Stimulated activated CD8-positive, alpha-beta memory T cell treated with anti-CD3 and anti-CD28 coated beads, Interleukin-7, amount 100 ng/mL, for 4 hours (primary cell): ENCODE measurements around the gene FOXQ1.

Source experiments
- DNase-seq, 2 donors: peaks; one replicate each; pipeline ENCODE4 v3.0.0-alpha.2; 2020; ENCODE audit warnings: low read depth in 2 of 2

The FOXQ1 gene, protein sequence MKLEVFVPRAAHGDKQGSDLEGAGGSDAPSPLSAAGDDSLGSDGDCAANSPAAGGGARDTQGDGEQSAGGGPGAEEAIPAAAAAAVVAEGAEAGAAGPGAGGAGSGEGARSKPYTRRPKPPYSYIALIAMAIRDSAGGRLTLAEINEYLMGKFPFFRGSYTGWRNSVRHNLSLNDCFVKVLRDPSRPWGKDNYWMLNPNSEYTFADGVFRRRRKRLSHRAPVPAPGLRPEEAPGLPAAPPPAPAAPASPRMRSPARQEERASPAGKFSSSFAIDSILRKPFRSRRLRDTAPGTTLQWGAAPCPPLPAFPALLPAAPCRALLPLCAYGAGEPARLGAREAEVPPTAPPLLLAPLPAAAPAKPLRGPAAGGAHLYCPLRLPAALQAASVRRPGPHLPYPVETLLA

DNA sequence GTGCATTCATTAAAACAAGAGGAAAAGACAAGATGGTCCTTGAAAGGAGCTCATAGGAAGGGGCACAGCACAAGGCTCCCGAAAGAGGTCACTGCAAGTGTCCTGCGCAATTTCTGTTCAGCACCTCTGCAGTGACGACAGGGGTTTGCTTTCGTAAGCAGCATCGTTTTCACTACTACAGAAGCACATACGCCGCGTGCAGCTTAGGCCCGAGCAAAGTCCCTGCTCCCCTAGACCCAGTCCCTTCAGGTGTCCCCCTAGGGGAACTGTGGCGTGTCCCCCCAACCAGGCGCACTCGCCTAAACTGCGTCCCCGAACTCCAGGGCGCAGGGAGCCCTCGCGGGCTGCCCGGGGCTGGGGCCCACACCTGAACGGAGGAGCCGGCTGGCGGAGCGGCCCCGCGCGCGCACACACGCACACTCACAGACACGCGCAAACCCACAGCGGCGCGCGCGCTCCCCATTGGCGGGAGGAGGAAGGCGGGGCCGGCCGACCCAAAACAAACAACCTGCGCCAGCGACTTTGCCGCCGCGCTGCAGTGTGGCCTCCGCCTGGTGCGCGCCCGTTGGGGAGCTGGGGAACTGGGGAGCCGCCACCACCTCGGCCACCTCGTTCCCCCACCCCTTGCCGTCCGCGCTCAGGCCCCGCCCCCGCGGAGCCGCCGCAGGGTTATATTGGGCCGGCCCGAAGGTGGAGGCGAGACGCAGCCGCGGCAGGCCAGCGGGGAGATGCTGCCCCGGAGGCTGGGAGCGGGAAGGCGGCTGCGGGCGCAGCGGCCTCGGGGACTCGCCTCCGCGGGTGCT lies at the start of gene FOXQ1:
TSS of gene FOXQ1 (plus strand) at position 699 of the 803 bp plus-strand sequence. CDS start 607 bp downstream, outside the sequence.
- no peak for DNase-seq

DNA sequence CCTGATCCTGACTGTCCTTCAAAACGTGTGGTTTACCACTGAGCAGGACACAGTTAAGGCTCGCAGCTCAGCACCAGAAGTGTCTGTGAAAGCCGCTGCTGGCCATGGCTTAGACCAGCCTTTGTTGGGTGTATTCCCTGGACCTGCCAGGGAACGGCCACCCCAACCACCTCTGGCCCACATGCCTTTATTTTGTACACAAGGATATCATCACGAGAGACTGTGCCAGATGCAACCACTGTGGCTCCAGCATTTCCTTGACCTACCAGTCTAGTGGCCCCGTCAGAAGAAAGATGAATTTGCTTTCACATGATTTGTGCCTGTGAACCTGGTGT lies 49.2 kb upstream of the FOXQ1 start:
- no peak for DNase-seq

DNA sequence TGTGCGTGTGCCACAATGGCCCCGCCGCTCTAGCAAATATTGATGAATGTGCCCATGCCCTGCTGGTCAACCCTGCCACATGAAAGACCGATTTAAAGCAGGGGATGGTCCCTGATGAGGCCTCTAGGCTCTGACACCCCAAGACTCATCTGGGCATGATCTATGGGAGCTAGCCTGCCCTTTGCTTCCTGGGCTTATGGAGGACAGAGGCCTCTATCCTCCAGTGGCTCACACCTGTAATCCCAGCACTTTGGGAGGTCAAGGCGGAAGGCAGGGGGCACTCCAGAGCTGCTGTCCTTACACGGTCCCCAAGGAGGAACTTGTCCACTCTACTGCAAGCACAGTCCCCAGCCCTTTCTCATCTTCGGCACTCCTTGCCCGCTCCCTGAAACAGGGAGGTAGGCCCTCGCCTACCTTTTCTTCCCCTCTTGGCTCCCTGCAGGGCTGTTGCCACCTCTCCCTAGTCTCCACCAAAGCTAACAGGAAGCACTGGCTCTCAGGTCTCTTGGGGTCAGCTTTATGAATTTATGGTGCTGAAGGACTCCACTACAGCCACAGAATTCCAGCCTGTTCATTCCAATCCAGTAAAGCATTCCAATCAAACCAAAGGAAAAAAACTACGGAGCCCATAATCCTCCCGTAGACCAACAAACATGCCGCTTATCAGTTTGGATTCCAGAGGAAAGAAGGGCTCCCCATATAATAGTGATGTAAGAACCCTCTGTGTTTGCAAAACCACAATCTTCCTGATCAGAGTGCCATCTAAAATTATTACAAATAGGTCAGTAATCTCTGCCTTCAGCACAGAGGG lies 48.7 kb upstream of the FOXQ1 start:
- no peak for DNase-seq

DNA sequence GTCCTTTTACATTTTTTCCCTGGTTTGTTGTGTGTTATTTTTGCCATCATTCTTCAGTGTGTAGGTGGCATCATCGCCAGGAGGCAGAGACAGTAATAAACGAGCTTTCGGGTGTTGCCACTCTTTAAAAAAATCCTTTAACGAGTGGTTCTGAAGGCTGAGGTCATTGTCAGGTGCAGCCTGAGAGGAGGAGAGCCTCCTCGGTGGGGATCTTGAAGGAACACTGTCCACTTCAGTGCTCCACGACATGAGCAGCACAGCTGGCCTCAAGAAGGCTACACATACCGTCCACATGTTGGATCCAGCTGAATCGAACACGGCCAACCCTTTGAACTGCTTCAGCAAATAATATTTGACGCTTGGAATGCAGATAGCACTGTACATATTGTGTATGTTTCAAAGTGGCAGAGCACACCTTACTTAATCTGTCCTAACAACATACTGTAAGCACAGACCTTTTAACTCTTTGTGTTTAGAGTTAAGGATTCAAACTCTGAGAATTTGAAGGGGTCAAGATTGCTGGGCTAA lies 48.0 kb upstream of the FOXQ1 start:
- no peak for DNase-seq

DNA sequence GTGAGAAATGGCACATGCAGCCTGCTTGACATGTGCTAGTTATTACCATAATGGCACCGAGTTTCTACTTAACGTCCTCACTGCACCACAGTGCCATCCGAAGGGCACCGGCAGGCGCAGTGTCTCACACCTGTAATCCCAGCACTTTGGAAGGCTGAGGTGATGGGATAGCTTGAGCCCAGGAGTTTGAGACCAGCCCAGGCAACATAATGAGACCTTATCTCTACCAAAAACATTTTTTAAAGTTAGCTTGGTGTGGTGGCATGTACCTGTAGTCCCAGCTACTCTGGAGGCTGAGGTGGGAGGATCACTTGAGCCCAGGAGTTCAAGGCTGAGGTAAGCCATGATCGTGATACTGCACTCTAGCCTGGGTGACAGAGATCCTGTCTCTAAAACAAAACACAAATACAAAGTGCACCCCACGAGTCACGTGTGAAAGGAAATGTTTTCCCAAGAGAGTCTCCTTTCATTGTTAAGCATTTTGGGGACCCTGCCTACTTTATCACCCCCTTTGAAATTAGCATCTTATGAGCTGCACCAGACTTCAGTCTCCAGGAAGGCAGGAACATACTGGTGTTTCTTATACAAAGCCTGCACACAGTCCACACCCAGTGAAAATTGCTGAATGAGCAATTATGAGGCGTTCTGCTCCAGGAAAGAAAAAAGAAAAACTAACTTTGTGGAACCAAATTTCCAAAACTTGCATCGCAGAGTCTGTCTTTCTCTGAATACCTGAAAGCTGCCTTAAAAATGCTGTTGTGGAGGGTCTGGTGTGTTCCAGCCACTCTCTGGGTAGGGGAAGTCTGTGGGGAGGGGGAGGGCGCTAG lies 47.1 kb upstream of the FOXQ1 start:
- DNase-seq, result no peak

DNA sequence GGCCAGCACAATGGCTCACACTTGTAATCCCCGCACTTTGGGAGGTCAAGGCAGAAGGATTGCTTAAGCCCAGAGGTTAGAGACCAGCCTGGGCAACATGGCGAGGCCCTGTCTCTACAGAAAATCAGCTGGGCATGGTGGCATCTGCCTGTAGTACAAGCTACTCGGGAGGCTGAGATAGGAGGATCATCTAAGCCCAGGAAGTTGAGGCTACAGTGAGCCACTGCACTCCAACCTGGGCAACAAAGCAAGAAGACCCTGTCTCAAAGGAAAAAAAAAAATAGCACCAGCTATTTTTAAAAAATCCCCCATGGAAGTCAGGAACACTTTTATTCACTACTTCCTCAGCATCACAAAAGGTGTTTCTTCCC lies 45.2 kb upstream of the FOXQ1 start:
- DNase-seq, result no peak

DNA sequence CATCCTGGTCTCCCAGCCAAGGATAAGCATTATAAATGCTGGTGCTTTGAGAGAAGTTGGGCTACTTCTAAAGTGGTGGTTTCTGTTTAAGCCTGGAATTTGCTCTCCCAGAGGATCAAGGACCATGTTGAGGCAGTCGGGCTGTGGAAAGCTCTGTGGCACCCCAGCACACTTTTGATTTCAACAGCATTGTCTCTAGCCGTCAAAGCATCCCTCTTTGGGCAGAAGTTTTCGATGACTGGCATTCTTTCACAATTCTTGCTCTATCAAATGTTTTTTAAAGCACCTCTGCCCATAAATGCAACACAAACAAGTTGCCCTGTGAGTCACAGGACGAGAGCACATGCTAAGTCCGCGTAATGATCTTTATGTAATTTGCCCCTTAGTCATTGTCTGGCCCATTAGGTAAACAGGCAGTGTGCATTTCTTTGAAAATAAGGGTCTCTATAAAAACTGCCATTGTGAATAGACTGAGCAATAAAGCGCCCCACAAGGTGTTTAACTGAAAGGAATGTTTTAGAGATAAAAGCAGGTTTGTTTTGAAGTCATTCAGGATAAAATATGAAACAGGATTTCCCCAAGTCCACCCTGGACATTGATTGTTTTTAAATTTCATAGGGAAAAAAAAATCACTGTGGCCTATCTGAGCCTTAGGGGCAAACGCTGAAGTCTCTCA lies 44.7 kb upstream of the FOXQ1 start:
- DNase-seq, result no peak

- no peak for DNase-seq
Measured at GRCh38 chr6:1267790-1268762, 43.8 kb upstream of the FOXQ1 start.

- DNase-seq, result no peak
Measured at GRCh38 chr6:1271071-1271763, 40.7 kb upstream of the FOXQ1 start.

DNA sequence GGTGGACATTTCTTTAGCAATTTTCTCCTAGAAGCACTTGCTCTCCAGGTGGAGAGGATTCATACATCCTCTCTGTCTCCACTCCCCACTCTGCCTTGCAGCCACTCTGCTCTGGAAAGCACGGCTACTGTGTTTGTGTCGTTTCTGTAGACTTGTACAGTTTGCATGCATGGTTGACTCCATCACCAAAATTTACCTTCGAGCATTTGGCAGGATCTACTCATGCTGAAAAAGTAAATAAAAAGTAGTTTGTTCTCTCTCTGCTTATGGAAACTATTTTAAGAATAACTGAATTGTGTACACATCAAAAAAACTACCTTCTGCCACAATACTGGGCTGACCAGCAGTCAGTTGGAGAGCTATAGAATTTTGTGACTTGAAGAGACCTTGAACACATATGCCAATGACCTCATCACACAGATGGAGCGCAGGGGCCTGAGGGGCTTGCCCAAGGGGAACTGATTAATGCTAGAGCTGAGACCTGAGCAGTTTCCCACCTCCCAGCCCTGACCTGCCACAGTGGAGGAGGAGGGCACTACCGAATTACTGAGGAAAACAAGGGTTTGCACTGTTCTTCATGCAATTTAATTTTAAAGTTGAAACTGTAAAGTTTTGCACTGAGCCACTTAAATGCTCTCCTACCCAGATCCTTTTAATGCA lies 33.7 kb upstream of the FOXQ1 start:
- no peak for DNase-seq

- no peak for DNase-seq
Measured at GRCh38 chr6:1279065-1279464, 32.8 kb upstream of the FOXQ1 start.

GRCh38 chr6:1280666-1281300 lies 31.1 kb upstream of the FOXQ1 start:
- no peak for DNase-seq

DNA sequence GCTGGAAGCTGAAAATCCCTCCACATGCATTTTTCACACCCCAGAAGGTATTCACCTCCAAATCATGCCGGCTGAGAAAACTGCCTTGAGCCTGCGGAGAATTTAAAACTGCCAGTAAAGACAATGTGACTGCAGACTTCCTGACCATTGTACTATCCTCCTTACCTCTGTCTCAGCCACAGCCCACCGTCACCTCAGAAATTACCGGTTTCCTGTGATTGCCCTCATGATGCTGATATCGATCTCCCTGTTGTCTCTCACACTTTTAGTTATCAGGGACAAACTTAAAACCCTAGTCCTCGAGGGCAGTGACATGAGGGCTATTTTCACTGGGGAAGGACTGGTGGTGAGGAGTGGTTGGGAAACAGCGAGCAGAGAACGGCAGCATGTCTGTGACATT lies 30.2 kb upstream of the FOXQ1 start:
- no peak for DNase-seq

- DNase-seq, result no peak
Measured at GRCh38 chr6:1283501-1283900, 28.4 kb upstream of the FOXQ1 start.

DNA sequence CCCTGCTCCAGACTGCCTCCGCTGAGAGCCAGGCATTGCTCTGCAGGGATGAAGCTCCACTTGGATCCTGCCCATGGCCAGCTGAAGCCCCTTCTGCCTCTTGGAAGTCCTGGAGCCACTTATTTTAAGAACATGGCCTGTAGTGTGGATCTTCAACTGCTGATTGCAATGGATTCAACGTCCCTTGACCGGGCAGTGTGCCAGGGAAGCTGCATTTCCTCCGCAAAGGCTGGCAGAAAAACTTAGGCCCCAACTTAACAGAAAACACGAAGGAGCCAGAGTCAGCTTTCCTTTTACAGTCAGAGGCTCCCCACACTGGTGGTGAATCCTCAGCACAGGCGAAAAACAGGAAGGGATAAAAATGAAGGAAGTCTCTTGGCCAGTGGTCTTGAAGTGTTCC lies 26.3 kb upstream of the FOXQ1 start:
- DNase-seq, result no peak

DNA sequence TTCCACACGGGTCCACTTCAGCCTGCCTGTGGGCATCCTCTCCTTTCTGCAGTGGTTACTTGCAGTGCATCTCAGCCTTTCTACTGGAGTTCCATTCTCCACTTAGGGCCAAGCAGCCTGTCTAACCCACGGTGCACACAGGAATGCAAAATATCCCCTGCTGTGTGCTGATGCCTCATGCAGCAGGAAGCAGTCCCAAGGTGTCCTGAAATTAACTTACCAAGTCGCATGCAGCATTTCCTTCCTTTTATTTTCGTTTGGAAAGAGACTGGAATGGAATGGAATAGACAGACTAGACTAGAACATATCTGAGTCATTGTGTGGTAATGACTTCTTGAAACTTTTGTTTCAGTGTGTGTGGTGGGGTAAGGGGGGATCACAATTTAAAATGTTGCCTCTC lies 25.9 kb upstream of the FOXQ1 start:
- DNase-seq, result no peak

- no peak for DNase-seq
Measured at GRCh38 chr6:1287103-1287591, 24.8 kb upstream of the FOXQ1 start.

DNA sequence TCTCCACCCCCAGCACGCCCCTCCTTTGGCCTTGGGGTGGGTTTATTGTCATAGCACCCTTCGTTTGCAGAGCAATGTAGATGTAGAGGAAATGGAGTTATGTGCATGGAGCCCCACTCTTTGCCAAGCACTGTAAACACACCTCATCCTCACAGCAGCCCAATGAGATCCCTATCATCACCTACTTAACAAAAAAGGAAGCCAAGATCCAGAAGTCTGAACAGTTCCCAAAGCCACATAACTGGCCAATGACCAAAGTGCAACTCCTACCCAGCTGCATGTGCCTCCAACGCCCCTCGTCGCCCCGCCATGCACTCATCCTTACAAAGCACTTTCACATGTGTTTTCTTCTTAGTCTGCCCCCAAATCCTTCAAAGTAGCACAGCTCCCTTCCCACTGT lies 21.8 kb upstream of the FOXQ1 start:
- DNase-seq, result no peak
